AG09309 (cell line): ENCODE measurements around the gene C5orf52.
"Not testable (repeated sequence)": the region's sequence is repeated elsewhere in the genome, so short reads cannot be mapped to it uniquely, and the experiment has no call there.

Source experiments
- DNase-seq: peaks from one replicate; pipeline ENCODE4 v3.0.0-alpha.2; 2010; ENCODE audit warnings: low read depth
- H3K4me3 ChIP-seq: 2 replicates; pipeline ENCODE4 v1.5.1; 2011; ENCODE audit warnings: mild to moderate bottlenecking, low read depth, low read length, moderate library complexity; ENCODE audit not compliant: control insufficient read depth
- CTCF ChIP-seq: IDR thresholded peaks from 2 replicates; pipeline ENCODE4 v1.5.1; 2011; ENCODE audit warnings: mild to moderate bottlenecking, low read depth, low read length, inconsistent platforms; ENCODE audit not compliant: insufficient read depth, control insufficient read depth; ENCODE audit errors: missing control alignments

Gene C5orf52

GRCh38 chr5:157721159-157721558, 49.8 kb downstream of the C5orf52 start:
- H3K4me3 ChIP-seq, result no peak overlapping the region
- DNase-seq, result no peak
- no peak for TF ChIP-seq CTCF

GRCh38 chr5:157722895-157723294, 51.6 kb downstream of the C5orf52 start:
- DNase-seq, H3K4me3 ChIP-seq: not testable (repeated sequence)

GRCh38 chr5:157726607-157727006, 55.3 kb downstream of the C5orf52 start:
- not testable (repeated sequence) for H3K4me3 ChIP-seq, DNase-seq

GRCh38 chr5:157727858-157728257, 56.5 kb downstream of the C5orf52 start:
- not testable (repeated sequence) for DNase-seq, H3K4me3 ChIP-seq
